Brain microvascular endothelial cell (primary cell): Measurements from ENCODE around the gene AP1B1.

ENCODE experiments used
- DNase-seq: peaks from one replicate; pipeline ENCODE4 v3.0.0-alpha.2; 2020
- H3K27ac ChIP-seq: fragments of 250-450 bp; sonication (Bioruptor Pico); 2 replicates; pipeline ENCODE4 v1.5.1; 2020; ENCODE audit warnings: mild to moderate bottlenecking, moderate library complexity
- H3K27me3 ChIP-seq: fragments of 250-450 bp; sonication (Bioruptor Pico); replicated peaks from 2 replicates; pipeline ENCODE4 v1.5.1; 2020; ENCODE audit warnings: mild to moderate bottlenecking
- H3K36me3 ChIP-seq: fragments of 250-450 bp; sonication (Bioruptor Pico); replicated peaks from 2 replicates; pipeline ENCODE4 v1.5.1; 2020; ENCODE audit warnings: mild to moderate bottlenecking
- H3K4me3 ChIP-seq: 2 replicates; pipeline ENCODE4 v1.5.1; 2011; ENCODE audit warnings: low read depth, mild to moderate bottlenecking, control low read depth, low read length, moderate library complexity
- CTCF ChIP-seq: IDR thresholded peaks from 2 replicates; pipeline ENCODE4 v1.5.1; 2011; ENCODE audit warnings: low read depth, mild to moderate bottlenecking, moderate library complexity, low read length, control low read depth, inconsistent platforms; ENCODE audit errors: missing control alignments
- in situ Hi-C: cut with HindIII; loops from 2 replicates; pipeline ENCODE4 v1.10.0; 2017; ENCODE audit warnings: low sequenced_read_pairs, low pct_ligation_motif_present

AP1B1 gene

GRCh38 chr22:29342577-29343312 is 45.6 kb downstream of the AP1B1 start:
- TF ChIP-seq CTCF, result no peak
- in situ Hi-C loops, result no loop called here
- no peak overlapping the region for H3K4me3 ChIP-seq
- no peak for DNase-seq
- peaks cover 55% of the 10 kb centered on the region for H3K36me3 ChIP-seq
- H3K27me3 ChIP-seq, result no peaks in the 10 kb centered on the region
- no peak overlapping the region for H3K27ac ChIP-seq

GRCh38 chr22:29342177-29342576 is 46.2 kb downstream of the AP1B1 start:
- no peak overlapping the region for H3K27ac ChIP-seq
- no peak for DNase-seq
- peaks cover 52% of the 10 kb centered on the region for H3K36me3 ChIP-seq
- no peaks in the 10 kb centered on the region for H3K27me3 ChIP-seq
- no peak overlapping the region for H3K4me3 ChIP-seq
- no peak for TF ChIP-seq CTCF
- in situ Hi-C loops, result no loop called here

GRCh38 chr22:29341849-29342127 is 46.6 kb downstream of the AP1B1 start:
- TF ChIP-seq CTCF, result no peak
- Histone ChIP-seq H3K36me3 (peaks cover 53% of the 10 kb centered on the region), H3K27me3 (no peaks in the 10 kb centered on the region), H3K4me3 (no peak overlapping the region), H3K27ac (no peak overlapping the region)
- DNase-seq, result no peak
- in situ Hi-C loops, result no loop called here

- H3K27me3 ChIP-seq, result no peaks in the 10 kb centered on the region
- H3K36me3 ChIP-seq, result peaks cover 52% of the 10 kb centered on the region
- no peak for TF ChIP-seq CTCF
- in situ Hi-C loops, result no loop called here
- no peak for DNase-seq
- H3K4me3 ChIP-seq, result no peak overlapping the region
- no peak overlapping the region for H3K27ac ChIP-seq
Measured at GRCh38 chr22:29341056-29341848, 47.1 kb downstream of the AP1B1 start.

GRCh38 chr22:29340566-29340965 is 47.8 kb downstream of the AP1B1 start:
- in situ Hi-C loops, result no loop called here
- Histone ChIP-seq H3K27me3 (no peaks in the 10 kb centered on the region), H3K36me3 (peaks cover 55% of the 10 kb centered on the region), H3K4me3 (no peak overlapping the region), H3K27ac (no peak overlapping the region)
- DNase-seq, result no peak
- TF ChIP-seq CTCF, result no peak
